H9 (cell line): Measurements from ENCODE around the gene RPAIN. TPM values are rescaled to one million over a fixed set of nuclear protein-coding genes. Genes with fewer than 3 reads are reported as not detected.

ENCODE experiments used
- DNase-seq: peaks from one replicate; pipeline ENCODE4 v3.0.0-alpha.2; 2017
- H2AFZ ChIP-seq: one replicate; pipeline ENCODE4 v1.6.1; 2013; ENCODE audit warnings: mild to moderate bottlenecking, low read length, control low read depth, moderate library complexity
- H2AK5ac ChIP-seq: 2 replicates; pipeline ENCODE4 v1.6.1; 2013; ENCODE audit warnings: low read length, control low read depth, mixed read lengths; ENCODE audit not compliant: insufficient read length
- H2BK120ac ChIP-seq: one replicate; pipeline ENCODE4 v1.6.1; 2013; ENCODE audit warnings: low read depth, mild to moderate bottlenecking, low read length, control low read depth, inconsistent platforms; ENCODE audit not compliant: poor library complexity, severe bottlenecking
- H2BK12ac ChIP-seq: 2 replicates; pipeline ENCODE4 v1.6.1; 2013; ENCODE audit warnings: low read length, control low read depth, mixed read lengths, low read depth; ENCODE audit not compliant: insufficient read length
- H2BK15ac ChIP-seq: 2 replicates; pipeline ENCODE4 v1.6.1; 2013; ENCODE audit warnings: low read depth, low read length, control low read depth
- H2BK20ac ChIP-seq: one replicate; pipeline ENCODE4 v1.6.1; 2013; ENCODE audit warnings: low read depth, mild to moderate bottlenecking, low read length, control low read depth, inconsistent platforms; ENCODE audit not compliant: poor library complexity, severe bottlenecking
- H2BK5ac ChIP-seq: 2 replicates; pipeline ENCODE4 v1.6.1; 2013; ENCODE audit warnings: low read length, control low read depth, mixed read lengths; ENCODE audit not compliant: insufficient read length
- H3K14ac ChIP-seq: 2 replicates; pipeline ENCODE4 v1.6.1; 2013; ENCODE audit warnings: low read length, control low read depth; ENCODE audit not compliant: insufficient read depth
- H3K18ac ChIP-seq: 2 replicates; pipeline ENCODE4 v1.6.1; 2013; ENCODE audit warnings: low read depth, mild to moderate bottlenecking, mixed read lengths, low read length, control low read depth; ENCODE audit not compliant: insufficient read length
- H3K23ac ChIP-seq: 2 replicates; pipeline ENCODE4 v1.6.1; 2013; ENCODE audit warnings: low read length, control low read depth, mixed read lengths, low read depth; ENCODE audit not compliant: insufficient read length
- H3K23me2 ChIP-seq: 2 replicates; pipeline ENCODE4 v1.6.1; 2013; ENCODE audit warnings: low read depth, mild to moderate bottlenecking, mixed read lengths, low read length, control low read depth; ENCODE audit not compliant: insufficient read length, poor library complexity, severe bottlenecking
- H3K27ac ChIP-seq: 2 replicates; pipeline ENCODE4 v1.5.1; 2013; ENCODE audit warnings: low read length, control low read depth, mixed read lengths, low read depth; ENCODE audit not compliant: insufficient read length
- H3K27me3 ChIP-seq: 2 replicates; pipeline ENCODE4 v1.6.1; 2013; ENCODE audit warnings: low read length, control low read depth, inconsistent platforms; ENCODE audit not compliant: insufficient read depth
- H3K4ac ChIP-seq: 2 replicates; pipeline ENCODE4 v1.6.1; 2013; ENCODE audit warnings: low read depth, mild to moderate bottlenecking, control low read depth, inconsistent platforms, low read length, moderate library complexity
- H3K4me1 ChIP-seq: 2 replicates; pipeline ENCODE4 v1.6.1; 2013; ENCODE audit warnings: low read length, control low read depth, inconsistent platforms; ENCODE audit not compliant: insufficient read depth
- H3K4me2 ChIP-seq: 2 replicates; pipeline ENCODE4 v1.6.1; 2013; ENCODE audit warnings: low read length, control low read depth, mixed read lengths; ENCODE audit not compliant: insufficient read length, insufficient read depth
- H3K56ac ChIP-seq: 2 replicates; pipeline ENCODE4 v1.6.1; 2013; ENCODE audit warnings: low read depth, mild to moderate bottlenecking, mixed read lengths, low read length, control low read depth; ENCODE audit not compliant: insufficient read length
- H3K79me1 ChIP-seq: 2 replicates; pipeline ENCODE4 v1.6.1; 2013; ENCODE audit warnings: low read depth, mild to moderate bottlenecking, moderate library complexity, low read length, control low read depth, inconsistent platforms; ENCODE audit not compliant: insufficient read depth, poor library complexity, severe bottlenecking
- H3K79me2 ChIP-seq: 2 replicates; pipeline ENCODE4 v1.6.1; 2013; ENCODE audit warnings: low read length, control low read depth, inconsistent platforms; ENCODE audit not compliant: insufficient read depth
- H3K9ac ChIP-seq: 2 replicates; pipeline ENCODE4 v1.6.1; 2013; ENCODE audit warnings: low read length, control low read depth, mixed read lengths; ENCODE audit not compliant: insufficient read length; ENCODE audit errors: extremely low read depth
- H3K9me3 ChIP-seq: one replicate; pipeline ENCODE4 v1.6.1; 2013; ENCODE audit warnings: low read depth, low read length, inconsistent platforms; ENCODE audit not compliant: control insufficient read depth
- H3T11ph ChIP-seq: one replicate; pipeline ENCODE4 v1.6.1; 2013; ENCODE audit warnings: mild to moderate bottlenecking, low read length, control low read depth, inconsistent platforms
- H4K20me1 ChIP-seq: one replicate; pipeline ENCODE4 v1.6.1; 2013; ENCODE audit not compliant: control insufficient read depth, insufficient read length, insufficient read depth
- H4K5ac ChIP-seq: 2 replicates; pipeline ENCODE4 v1.6.1; 2013; ENCODE audit warnings: low read depth, mild to moderate bottlenecking, mixed read lengths, low read length, control low read depth; ENCODE audit not compliant: insufficient read length
- H4K8ac ChIP-seq: replicated peaks from 2 replicates; pipeline ENCODE4 v1.6.1; 2013; ENCODE audit warnings: low read length, control low read depth, mixed read lengths, low read depth; ENCODE audit not compliant: insufficient read length
- H4K91ac ChIP-seq: 2 replicates; pipeline ENCODE4 v1.6.1; 2013; ENCODE audit warnings: low read depth, mild to moderate bottlenecking, moderate library complexity, mixed read lengths, low read length, control low read depth; ENCODE audit not compliant: insufficient read length
- H3K27ac Mint-ChIP-seq, 3 experiments: 2 replicates in 2 of 3; 3 replicates in 1 of 3; pipeline ENCODE4 v1.8.0; 2020 to 2021; ENCODE audit warnings: mixed read lengths in 3 of 3, mild to moderate bottlenecking in 1 of 3, moderate library complexity in 1 of 3
- H3K27me3 Mint-ChIP-seq: 2 replicates; pipeline ENCODE4 v1.8.0; 2021; ENCODE audit warnings: low read depth, mild to moderate bottlenecking, moderate library complexity, mixed read lengths
- H3K36me3 Mint-ChIP-seq, 3 experiments: 2 replicates in 2 of 3; 3 replicates in 1 of 3; pipeline ENCODE4 v1.8.0; 2020 to 2021; ENCODE audit warnings: low read depth in 3 of 3, mixed read lengths in 3 of 3; ENCODE audit not compliant: insufficient read depth in 1 of 3
- H3K4me1 Mint-ChIP-seq, 2 experiments: 2 replicates each; pipeline ENCODE4 v1.8.0; 2020; ENCODE audit warnings: mixed read lengths in 2 of 2
- H3K4me3 Mint-ChIP-seq, 2 experiments: 2 replicates in 1 of 2; 3 replicates in 1 of 2; pipeline ENCODE4 v1.8.0; 2020 to 2021; ENCODE audit warnings: mild to moderate bottlenecking in 2 of 2, mixed read lengths in 2 of 2, moderate library complexity in 1 of 2
- H3K9me3 Mint-ChIP-seq, 2 experiments: 2 replicates in 1 of 2; 3 replicates in 1 of 2; pipeline ENCODE4 v1.8.0; 2020; ENCODE audit warnings: mild to moderate bottlenecking in 2 of 2, mixed read lengths in 2 of 2, moderate library complexity in 1 of 2
- CTCF ChIP-seq: fragments of 200-600 bp; sonication (generic); conservative IDR thresholded peaks from 3 replicates; pipeline ENCODE4 v1.8.0; 2021; ENCODE audit warnings: antibody characterized with exemption, mild to moderate bottlenecking
- WGBS: extraction: QIAGEN DNeasy Blood & Tissue Kit; methylation state at CpG from one replicate; pipeline ENCODE4 v1.1.7; 2013; ENCODE audit warnings: missing lambda C conversion rate, low lambda C conversion rate, mixed read lengths; ENCODE audit not compliant: insufficient read length; ENCODE audit errors: extremely low coverage; 5-methylcytosine and 5-hydroxymethylcytosine counted together
- total RNA-seq: library from RNA; stranded (reverse); gene quantifications from 2 replicates; pipeline ENCODE4 v1.2.1, GENCODE V29; 2021

The RPAIN gene
- total RNA-seq, 1 experiment from 2014 or later, result 78.9 TPM

- no peak for TF ChIP-seq CTCF
- H3K56ac ChIP-seq, result no peak overlapping the region
- H3K27me3 ChIP-seq, result no peaks in the 10 kb centered on the region
- no peak overlapping the region for H3K4me3 Mint-ChIP-seq
- H3K4me1 ChIP-seq, result no peaks in the 10 kb centered on the region
- no peak overlapping the region for H4K8ac ChIP-seq
- DNase-seq, result no peak
- H3K4me1 Mint-ChIP-seq, result peaks cover 5 to 10% of the 10 kb centered on the region in 2 experiments
- no peak overlapping the region for H2BK120ac ChIP-seq
- no peaks in the 10 kb centered on the region for H3K9me3 ChIP-seq
- H3K4ac ChIP-seq, result no peak overlapping the region
- H3K27ac ChIP-seq, result no peak overlapping the region
- H3K14ac ChIP-seq, result no peak overlapping the region
- no peaks in the 10 kb centered on the region for H4K20me1 ChIP-seq
- H4K91ac ChIP-seq, result no peak overlapping the region
- no peak overlapping the region for H2AK5ac ChIP-seq
- H3K23ac ChIP-seq, result no peak overlapping the region
- no peak overlapping the region for H2BK15ac ChIP-seq
- no peak overlapping the region for H4K5ac ChIP-seq
- H3T11ph ChIP-seq, result no peak overlapping the region
- H2BK20ac ChIP-seq, result no peak overlapping the region
- H3K18ac ChIP-seq, result no peak overlapping the region
- H3K9me3 Mint-ChIP-seq, result no peaks in the 10 kb centered on the region
- no CpG with 5 or more reads among the region's 3 CpGs for WGBS
- no peak overlapping the region for H3K27ac Mint-ChIP-seq
- H2BK12ac ChIP-seq, result no peak overlapping the region
- H3K4me2 ChIP-seq, result no peak overlapping the region
- H3K79me1 ChIP-seq, result peaks cover 2% of the 10 kb centered on the region
- no peaks in the 10 kb centered on the region for H3K23me2 ChIP-seq
- H3K27me3 Mint-ChIP-seq, result no peaks in the 10 kb centered on the region
- no peak overlapping the region for H2AFZ ChIP-seq
- no peak overlapping the region for H2BK5ac ChIP-seq
- H3K9ac ChIP-seq, result no peak overlapping the region
- H3K79me2 ChIP-seq, result peaks cover 3% of the 10 kb centered on the region; the same call in 1 of the 2 replicates
- H3K36me3 Mint-ChIP-seq, result peaks cover 57 to 94% (median 78%) of the 10 kb centered on the region in 3 experiments; a peak in 6 of 7 replicates
These were observed 5.8 kb downstream of the RPAIN start for GRCh38 chr17:5425826-5426225.
